K562 (cell line): ENCODE data around the gene STT3A. TPM values are rescaled to one million over a fixed set of nuclear protein-coding genes. Genes with fewer than 3 reads are reported as not detected.

ENCODE experiments used
- CCAR2 ChIP-seq: fragments of 200-400 bp; formaldehyde crosslinking; IDR thresholded peaks from 2 replicates; pipeline ENCODE4 v1.6.1; 2017; ENCODE audit warnings: mild to moderate bottlenecking, low read depth, low read length
- HNRNPLL ChIP-seq: fragments of 200-400 bp; formaldehyde crosslinking; IDR thresholded peaks from 2 replicates; pipeline ENCODE4 v1.6.1; 2017; ENCODE audit warnings: low read length, low read depth, mild to moderate bottlenecking; ENCODE audit not compliant: poor library complexity, severe bottlenecking
- HOXB6 ChIP-seq: fragments of 250-450 bp; sonication (Bioruptor Pico); IDR thresholded peaks from 2 replicates; pipeline ENCODE4 v1.5.1; 2022; ENCODE audit warnings: mild to moderate bottlenecking, borderline replicate concordance
- KLF6 ChIP-seq: fragments of 250-450 bp; sonication (Bioruptor Pico); IDR thresholded peaks from 2 replicates; pipeline ENCODE4 v1.4.0; 2020; ENCODE audit warnings: mild to moderate bottlenecking, moderate library complexity, borderline replicate concordance
- NFE2L1 ChIP-seq: fragments of 450-650 bp; IDR thresholded peaks from 2 replicates; pipeline ENCODE4 v1.6.1; 2016; ENCODE audit warnings: missing genetic modification characterization, low read depth, mild to moderate bottlenecking, missing compliant biosample characterization, moderate library complexity, borderline replicate concordance
- NFRKB ChIP-seq: fragments of 450-650 bp; IDR thresholded peaks from 2 replicates; pipeline ENCODE4 v1.6.1; 2016; ENCODE audit warnings: low read depth
- POLR2AphosphoS2 ChIP-seq: IDR thresholded peaks from 2 replicates; pipeline ENCODE4 v1.6.1; 2012; ENCODE audit warnings: low read length, improper control_type of control experiment
- U2AF1 ChIP-seq: fragments of 200-400 bp; formaldehyde crosslinking; optimal IDR thresholded peaks from 2 replicates; pipeline ENCODE3; 2017; ENCODE audit warnings: mild to moderate bottlenecking, low read depth, low read length, moderate library complexity
- polyA plus RNA-seq, 8 experiments: library from polyadenylated mRNA; depleted of rRNA in 4 of 8; stranded (reverse) in 5 of 8; unstranded in 3 of 8; fragments of >200 nt; fragmentation: Nextera tagmentation in 2 of 8; fragmentation: Illumina TruSeq in 1 of 8; extraction: Ambion mirVana in 2 of 8; extraction: Trizol in 1 of 8; gene quantifications; 2 replicates each; pipeline versions ENCODE4 v1.2.1 to v1.2.3, GENCODE V29; 2011 to 2014; ENCODE audit warnings: inconsistent platforms in 1 of 8, missing spikeins in 1 of 8
- total RNA-seq, 7 experiments: library from RNA; depleted of rRNA in 6 of 7; stranded (reverse); fragments of >200 nt in 6 of 7; fragmentation: Illumina TruSeq in 2 of 7; extraction: Trizol in 2 of 7; gene quantifications; 2 replicates each; pipeline versions ENCODE4 v1.2.1 to v1.2.3, GENCODE V29; 2011 to 2021; ENCODE audit warnings: low replicate concordance in 1 of 7
- TF ChIP-seq, protein P1 (sequence below): sonication (generic); formaldehyde crosslinking; IDR thresholded peaks from 2 replicates; pipeline ENCODE4 v1.8.0; 2023; ENCODE audit warnings: missing genetic modification reagents, mild to moderate bottlenecking, borderline replicate concordance
- TF ChIP-seq, protein P2 (sequence below): fragments of 250-450 bp; sonication (Bioruptor Pico); IDR thresholded peaks from 2 replicates; pipeline ENCODE4 v1.5.0; 2022; ENCODE audit warnings: mild to moderate bottlenecking

STT3A gene
- total and polyA plus RNA-seq, 9 of the 15 experiments (the other 6 are each of a cell fraction or from before 2014, with no cell fraction given), result 70.7 to 330 (median 192) TPM

DNA sequence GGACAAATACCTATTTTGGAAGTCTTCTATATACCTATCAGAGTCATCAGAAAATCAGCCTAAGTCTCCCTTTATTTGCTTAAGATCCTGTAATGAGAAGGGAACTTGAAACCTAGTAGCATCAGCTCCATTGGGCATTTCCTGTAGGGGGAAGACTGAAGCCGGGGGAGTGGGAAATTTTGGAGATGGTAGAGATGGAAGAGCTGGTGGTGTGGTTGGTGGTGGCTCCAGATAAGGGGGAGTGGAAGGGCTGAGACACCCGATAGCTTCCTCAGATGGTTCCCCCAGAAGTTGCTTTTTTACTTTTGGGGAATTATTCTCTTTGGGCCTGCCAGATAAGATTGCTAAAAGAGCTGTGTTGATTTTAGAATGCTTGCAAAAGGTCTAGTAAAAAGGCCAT, 39.7 kb upstream of the STT3A start (continued):
- TF ChIP-seq, protein P1, sequence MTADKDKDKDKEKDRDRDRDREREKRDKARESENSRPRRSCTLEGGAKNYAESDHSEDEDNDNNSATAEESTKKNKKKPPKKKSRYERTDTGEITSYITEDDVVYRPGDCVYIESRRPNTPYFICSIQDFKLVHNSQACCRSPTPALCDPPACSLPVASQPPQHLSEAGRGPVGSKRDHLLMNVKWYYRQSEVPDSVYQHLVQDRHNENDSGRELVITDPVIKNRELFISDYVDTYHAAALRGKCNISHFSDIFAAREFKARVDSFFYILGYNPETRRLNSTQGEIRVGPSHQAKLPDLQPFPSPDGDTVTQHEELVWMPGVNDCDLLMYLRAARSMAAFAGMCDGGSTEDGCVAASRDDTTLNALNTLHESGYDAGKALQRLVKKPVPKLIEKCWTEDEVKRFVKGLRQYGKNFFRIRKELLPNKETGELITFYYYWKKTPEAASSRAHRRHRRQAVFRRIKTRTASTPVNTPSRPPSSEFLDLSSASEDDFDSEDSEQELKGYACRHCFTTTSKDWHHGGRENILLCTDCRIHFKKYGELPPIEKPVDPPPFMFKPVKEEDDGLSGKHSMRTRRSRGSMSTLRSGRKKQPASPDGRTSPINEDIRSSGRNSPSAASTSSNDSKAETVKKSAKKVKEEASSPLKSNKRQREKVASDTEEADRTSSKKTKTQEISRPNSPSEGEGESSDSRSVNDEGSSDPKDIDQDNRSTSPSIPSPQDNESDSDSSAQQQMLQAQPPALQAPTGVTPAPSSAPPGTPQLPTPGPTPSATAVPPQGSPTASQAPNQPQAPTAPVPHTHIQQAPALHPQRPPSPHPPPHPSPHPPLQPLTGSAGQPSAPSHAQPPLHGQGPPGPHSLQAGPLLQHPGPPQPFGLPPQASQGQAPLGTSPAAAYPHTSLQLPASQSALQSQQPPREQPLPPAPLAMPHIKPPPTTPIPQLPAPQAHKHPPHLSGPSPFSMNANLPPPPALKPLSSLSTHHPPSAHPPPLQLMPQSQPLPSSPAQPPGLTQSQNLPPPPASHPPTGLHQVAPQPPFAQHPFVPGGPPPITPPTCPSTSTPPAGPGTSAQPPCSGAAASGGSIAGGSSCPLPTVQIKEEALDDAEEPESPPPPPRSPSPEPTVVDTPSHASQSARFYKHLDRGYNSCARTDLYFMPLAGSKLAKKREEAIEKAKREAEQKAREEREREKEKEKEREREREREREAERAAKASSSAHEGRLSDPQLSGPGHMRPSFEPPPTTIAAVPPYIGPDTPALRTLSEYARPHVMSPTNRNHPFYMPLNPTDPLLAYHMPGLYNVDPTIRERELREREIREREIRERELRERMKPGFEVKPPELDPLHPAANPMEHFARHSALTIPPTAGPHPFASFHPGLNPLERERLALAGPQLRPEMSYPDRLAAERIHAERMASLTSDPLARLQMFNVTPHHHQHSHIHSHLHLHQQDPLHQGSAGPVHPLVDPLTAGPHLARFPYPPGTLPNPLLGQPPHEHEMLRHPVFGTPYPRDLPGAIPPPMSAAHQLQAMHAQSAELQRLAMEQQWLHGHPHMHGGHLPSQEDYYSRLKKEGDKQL (CRISPR knock-in tag), result no peak
- TF ChIP-seq KLF6 (peak; percentile 52; the same call in 1 of the 2 replicates), HNRNPLL (no peak), U2AF1 (no peak), HOXB6 (CRISPR knock-in tag) (no peak), NFE2L1 (no peak), CCAR2 (no peak), NFRKB (peak; percentile 72; the same call in 1 of the 2 replicates), POLR2AphosphoS2 (no peak)
- TF ChIP-seq, protein P2, sequence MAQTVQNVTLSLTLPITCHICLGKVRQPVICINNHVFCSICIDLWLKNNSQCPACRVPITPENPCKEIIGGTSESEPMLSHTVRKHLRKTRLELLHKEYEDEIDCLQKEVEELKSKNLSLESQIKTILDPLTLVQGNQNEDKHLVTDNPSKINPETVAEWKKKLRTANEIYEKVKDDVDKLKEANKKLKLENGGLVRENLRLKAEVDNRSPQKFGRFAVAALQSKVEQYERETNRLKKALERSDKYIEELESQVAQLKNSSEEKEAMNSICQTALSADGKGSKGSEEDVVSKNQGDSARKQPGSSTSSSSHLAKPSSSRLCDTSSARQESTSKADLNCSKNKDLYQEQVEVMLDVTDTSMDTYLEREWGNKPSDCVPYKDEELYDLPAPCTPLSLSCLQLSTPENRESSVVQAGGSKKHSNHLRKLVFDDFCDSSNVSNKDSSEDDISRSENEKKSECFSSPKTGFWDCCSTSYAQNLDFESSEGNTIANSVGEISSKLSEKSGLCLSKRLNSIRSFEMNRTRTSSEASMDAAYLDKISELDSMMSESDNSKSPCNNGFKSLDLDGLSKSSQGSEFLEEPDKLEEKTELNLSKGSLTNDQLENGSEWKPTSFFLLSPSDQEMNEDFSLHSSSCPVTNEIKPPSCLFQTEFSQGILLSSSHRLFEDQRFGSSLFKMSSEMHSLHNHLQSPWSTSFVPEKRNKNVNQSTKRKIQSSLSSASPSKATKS (CRISPR knock-in tag), result no peak
